T-cell (primary cell): ENCODE results near the gene DIPK1A. TPM values are rescaled to one million over a fixed set of nuclear protein-coding genes. Genes with fewer than 3 reads are reported as not detected.

Source experiments
- ATAC-seq, 4 experiments: fragments of 200-7000 bp in 3 of 4; fragments of 150-1000 bp in 1 of 4; cut with Tn5 transposase; replicated peaks in 1 of 4; 1 replicate in 3 of 4; 2 replicates in 1 of 4; pipeline ENCODE4 v1.10.0; 2021; ENCODE audit warnings: moderate library complexity in 3 of 4, mild to moderate bottlenecking in 2 of 4, moderate number of reproducible peaks in 1 of 4
- CTCF ChIA-PET, 2 donors: fragments of 300-600 bp; sonication (Branson Sonifier 250); formaldehyde crosslinking; loops; one replicate each; lab custom pipeline; 2022; ENCODE audit warnings: antibody characterized with exemption in 2 of 2; lab: Charles Lee
- POLR2A ChIA-PET, 2 donors: fragments of 300-600 bp; sonication (Branson Sonifier 250); formaldehyde crosslinking; loops; one replicate each; lab custom pipeline; 2022; ENCODE audit warnings: antibody characterized with exemption in 2 of 2; lab: Charles Lee
- DNase-seq, 35 experiments: peaks; one replicate each; pipeline versions ENCODE4 v3.0.0 to v3.0.0-alpha.2; 2013 to 2023
- H3K27ac ChIP-seq: one replicate; pipeline ENCODE4 v1.5.1; 2013; ENCODE audit warnings: low read length
- H3K27me3 ChIP-seq, 2 experiments: replicated peaks in 1 of 2; 1 replicate in 1 of 2; 2 replicates in 1 of 2; pipeline versions ENCODE4 v1.6.1 to v1.7.0; 2013; ENCODE audit warnings: low read length in 1 of 2, mixed read lengths in 1 of 2; ENCODE audit not compliant: control insufficient read depth in 2 of 2, insufficient read depth in 2 of 2; ENCODE audit errors: extremely low read depth in 1 of 2
- H3K36me3 ChIP-seq, 2 donors: 1 replicate in 1 of 2; 2 replicates in 1 of 2; pipeline versions ENCODE4 v1.6.1 to v1.7.0; 2013; ENCODE audit warnings: low read length in 1 of 2; ENCODE audit not compliant: control insufficient read depth in 2 of 2, insufficient read depth in 1 of 2; ENCODE audit errors: extremely low read depth in 1 of 2
- H3K4me1 ChIP-seq, 2 experiments: 1 replicate in 1 of 2; 2 replicates in 1 of 2; pipeline versions ENCODE4 v1.6.1 to v1.7.0; 2013; ENCODE audit warnings: low read length in 2 of 2, mixed read lengths in 1 of 2; ENCODE audit not compliant: insufficient read depth in 2 of 2, control insufficient read depth in 1 of 2; ENCODE audit errors: extremely low read depth in 1 of 2
- H3K4me3 ChIP-seq, 2 donors: 1 replicate in 1 of 2; 2 replicates in 1 of 2; pipeline versions ENCODE4 v1.5.1 to v1.7.0; 2013; ENCODE audit warnings: mild to moderate bottlenecking in 2 of 2, low read length in 1 of 2, moderate library complexity in 1 of 2; ENCODE audit not compliant: control insufficient read depth in 1 of 2; ENCODE audit errors: extremely low read depth in 1 of 2
- H3K9me3 ChIP-seq: 2 replicates; pipeline ENCODE4 v1.7.0; 2013
- H3K27ac Mint-ChIP-seq, 2 donors: one replicate each; pipeline ENCODE4 v1.8.0; 2020 to 2021; ENCODE audit warnings: mild to moderate bottlenecking in 2 of 2, mixed read lengths in 2 of 2
- H3K27me3 Mint-ChIP-seq, 2 donors: one replicate each; pipeline ENCODE4 v1.8.0; 2021 to 2022; ENCODE audit warnings: mixed read lengths in 2 of 2
- H3K36me3 Mint-ChIP-seq: one replicate; pipeline ENCODE4 v1.8.0; 2021; ENCODE audit warnings: mixed read lengths
- H3K4me1 Mint-ChIP-seq, 3 donors: one replicate each; pipeline ENCODE4 v1.8.0; 2020 to 2022; ENCODE audit warnings: mixed read lengths in 3 of 3, mild to moderate bottlenecking in 1 of 3
- H3K4me3 Mint-ChIP-seq, 3 donors: one replicate each; pipeline ENCODE4 v1.8.0; 2020 to 2022; ENCODE audit warnings: mild to moderate bottlenecking in 3 of 3, mixed read lengths in 3 of 3, moderate library complexity in 3 of 3
- H3K9me3 Mint-ChIP-seq, 3 donors: one replicate each; pipeline ENCODE4 v1.8.0; 2020 to 2022; ENCODE audit warnings: mixed read lengths in 3 of 3
- WGBS: methylation state at CpG from one replicate; pipeline ENCODE4 v1.1.5; 2013; ENCODE audit warnings: missing lambda C conversion rate; ENCODE audit not compliant: insufficient coverage; 5-methylcytosine and 5-hydroxymethylcytosine counted together
- total RNA-seq, 35 experiments: library from RNA in 6 of 35; stranded (reverse) in 6 of 35; fragments of 120-200 nt in 1 of 35; gene quantifications; one replicate each; pipeline versions ENCODE4 v1.2.1 to v1.2.4 and lab custom pipeline; 2013 to 2026

Gene DIPK1A
- total RNA-seq, 5 donors from 2014 or later (not counting 1 experiment from before 2014, with no cell fraction given), result 8.9 to 16.0 (median 14.4) TPM

- Histone ChIP-seq H3K27me3 (no peaks in the 10 kb centered on the region), H3K4me3 (no peak overlapping the region), H3K9me3 (no peaks in the 10 kb centered on the region), H3K4me1 (no peaks in the 10 kb centered on the region), H3K27ac (no peak overlapping the region), H3K36me3 (no peaks in the 10 kb centered on the region)
- ATAC-seq (no peak), DNase-seq (no peak)
- no CpG with 5 or more reads among the region's 1 CpG for WGBS
- peaks cover 38 to 48% (median 38%) of the 10 kb centered on the region in 3 donors for H3K4me1 Mint-ChIP-seq
- no peak overlapping the region for H3K27ac Mint-ChIP-seq
- H3K4me3 Mint-ChIP-seq, result no peak overlapping the region
- no peaks in the 10 kb centered on the region for H3K27me3 Mint-ChIP-seq
- CTCF ChIA-PET, result interaction anchor here in 1 of 2 donors (0.6 kb wide), 1 partner anchor 1570 kb away, joined by 5 read pairs; no protein-coding TSS in a partner anchor
- peaks cover 0 to 5% (median 0%) of the 10 kb centered on the region in 3 donors for H3K9me3 Mint-ChIP-seq
- peaks cover 28% of the 10 kb centered on the region for H3K36me3 Mint-ChIP-seq
- POLR2A ChIA-PET, result interaction anchor here (0.6 to 0.7 kb wide), 2 partner anchors 12 to 37 kb away, joined by 3 to 9 read pairs; no protein-coding TSS in a partner anchor
These were observed 45.7 kb downstream of the DIPK1A start for GRCh38 chr1:92915547-92915946.

- ChIA-PET POLR2A (interaction anchor here in 1 of 2 donors (0.5 kb wide), 1 partner anchor 110 kb away, joined by 3 read pairs; no protein-coding TSS in a partner anchor), CTCF (interaction anchor here in 1 of 2 donors (0.9 to 1.4 kb wide), 3 partner anchors 28 to 81 kb away, joined by 3 to 7 read pairs (median 3); no protein-coding TSS in a partner anchor)
- 100% methylated on average over 1 of the region's 3 CpGs for WGBS
- DNase-seq (no peak), ATAC-seq (no peak)
- no peak overlapping the region for H3K4me3 ChIP-seq
- no peaks in the 10 kb centered on the region for H3K27me3 ChIP-seq
- Mint-ChIP-seq H3K27ac (peak overlapping the region in 1 of 2 donors; percentile 15), H3K4me1 (peaks cover 45 to 52% (median 45%) of the 10 kb centered on the region in 3 donors), H3K27me3 (no peaks in the 10 kb centered on the region), H3K36me3 (peaks cover 33% of the 10 kb centered on the region), H3K4me3 (no peak overlapping the region), H3K9me3 (no peaks in the 10 kb centered on the region)
- H3K4me1 ChIP-seq, result no peaks in the 10 kb centered on the region
- H3K36me3 ChIP-seq, result peaks cover 0 to 10% of the 10 kb centered on the region in 2 donors
- H3K9me3 ChIP-seq, result no peaks in the 10 kb centered on the region
- H3K27ac ChIP-seq, result no peak overlapping the region
These were observed 48.0 kb downstream of the DIPK1A start for GRCh38 chr1:92913093-92913819.

- H3K27ac Mint-ChIP-seq, result no peak overlapping the region
- WGBS, result no CpG with 5 or more reads among the region's 4 CpGs
- H3K4me1 Mint-ChIP-seq, result peaks cover 47 to 50% (median 49%) of the 10 kb centered on the region in 3 donors
- Histone ChIP-seq H3K27ac (no peak overlapping the region), H3K9me3 (no peaks in the 10 kb centered on the region), H3K4me1 (no peaks in the 10 kb centered on the region), H3K36me3 (peaks cover 0 to 12% of the 10 kb centered on the region in 2 donors), H3K27me3 (no peaks in the 10 kb centered on the region), H3K4me3 (no peak overlapping the region)
- CTCF ChIA-PET, result no interaction called here
- no peak for DNase-seq
- peaks cover 0 to 4% (median 0%) of the 10 kb centered on the region in 3 donors for H3K9me3 Mint-ChIP-seq
- ATAC-seq, result no peak
- H3K27me3 Mint-ChIP-seq, result no peaks in the 10 kb centered on the region
- no peak overlapping the region for H3K4me3 Mint-ChIP-seq
- peaks cover 49% of the 10 kb centered on the region for H3K36me3 Mint-ChIP-seq
- POLR2A ChIA-PET, result no interaction called here
These were observed 51.2 kb downstream of the DIPK1A start for GRCh38 chr1:92910081-92910480.

GRCh38 chr1:92909321-92909720 lies 51.9 kb downstream of the DIPK1A start:
- CTCF ChIA-PET, result interaction anchor here in 1 of 2 donors (0.5 to 1.3 kb wide), 2 partner anchors 50 to 1131 kb away, joined by 3 read pairs; no protein-coding TSS in a partner anchor
- POLR2A ChIA-PET, result no interaction called here
- peaks cover 52 to 55% (median 53%) of the 10 kb centered on the region in 3 donors for H3K4me1 Mint-ChIP-seq
- WGBS, result no CpG with 5 or more reads among the region's 3 CpGs
- H3K9me3 Mint-ChIP-seq, result peaks cover 0 to 4% (median 0%) of the 10 kb centered on the region in 3 donors
- H3K27ac Mint-ChIP-seq, result no peak overlapping the region
- H3K36me3 ChIP-seq, result peaks cover 0 to 12% of the 10 kb centered on the region in 2 donors
- H3K4me3 ChIP-seq, result no peak overlapping the region
- H3K27ac ChIP-seq, result no peak overlapping the region
- no peaks in the 10 kb centered on the region for H3K27me3 Mint-ChIP-seq
- H3K36me3 Mint-ChIP-seq, result peaks cover 52% of the 10 kb centered on the region
- DNase-seq (no peak), ATAC-seq (no peak)
- no peaks in the 10 kb centered on the region for H3K9me3 ChIP-seq
- no peaks in the 10 kb centered on the region for H3K27me3 ChIP-seq
- H3K4me1 ChIP-seq, result peaks cover 0 to under 1% of the 10 kb centered on the region in 2 experiments
- no peak overlapping the region for H3K4me3 Mint-ChIP-seq

- H3K27me3 Mint-ChIP-seq, result no peaks in the 10 kb centered on the region
- H3K4me1 Mint-ChIP-seq, result peaks cover 54 to 57% (median 55%) of the 10 kb centered on the region in 3 donors
- peaks cover 0 to 4% (median 0%) of the 10 kb centered on the region in 3 donors for H3K9me3 Mint-ChIP-seq
- H3K4me3 Mint-ChIP-seq, result no peak overlapping the region
- Histone ChIP-seq H3K4me3 (no peak overlapping the region), H3K9me3 (no peaks in the 10 kb centered on the region), H3K4me1 (peaks cover 0 to 4% of the 10 kb centered on the region in 2 experiments), H3K27ac (no peak overlapping the region), H3K27me3 (no peaks in the 10 kb centered on the region), H3K36me3 (peaks cover 0 to 12% of the 10 kb centered on the region in 2 donors)
- peaks cover 48% of the 10 kb centered on the region for H3K36me3 Mint-ChIP-seq
- ATAC-seq, result no peak
- 100% methylated on average over 1 of the region's 2 CpGs for WGBS
- no peak for DNase-seq
- POLR2A ChIA-PET, result no interaction called here
- CTCF ChIA-PET, result interaction anchor here (0.6 to 1.3 kb wide), 2 partner anchors 49 to 133 kb away, joined by 3 read pairs; no protein-coding TSS in a partner anchor
- H3K27ac Mint-ChIP-seq, result no peak overlapping the region
These were observed 53.1 kb downstream of the DIPK1A start for GRCh38 chr1:92907949-92908684.

- ChIA-PET CTCF (interaction anchor here in 1 of 2 donors (0.5 kb wide), 1 partner anchor 46 kb away, joined by 5 read pairs; no protein-coding TSS in a partner anchor), POLR2A (no interaction called here)
- Histone ChIP-seq H3K4me3 (no peak overlapping the region), H3K4me1 (peaks cover 0 to 4% of the 10 kb centered on the region in 2 experiments), H3K9me3 (peaks cover 2% of the 10 kb centered on the region), H3K36me3 (peaks cover 0 to 2% of the 10 kb centered on the region in 2 donors), H3K27ac (no peak overlapping the region), H3K27me3 (no peaks in the 10 kb centered on the region)
- peaks cover 13 to 21% (median 19%) of the 10 kb centered on the region in 3 donors for H3K9me3 Mint-ChIP-seq
- 100% methylated on average over 1 of the region's 1 CpG for WGBS
- H3K4me3 Mint-ChIP-seq, result no peak overlapping the region
- DNase-seq, result no peak
- ATAC-seq, result no peak
- peak overlapping the region in 1 of 2 donors; percentile 68 for H3K27ac Mint-ChIP-seq
- no peaks in the 10 kb centered on the region for H3K27me3 Mint-ChIP-seq
- peaks cover 69% of the 10 kb centered on the region for H3K36me3 Mint-ChIP-seq
- peaks cover 36 to 51% (median 39%) of the 10 kb centered on the region in 3 donors for H3K4me1 Mint-ChIP-seq
These were observed 57.5 kb downstream of the DIPK1A start for GRCh38 chr1:92903765-92904164.
